Testis (tissue), 2 donors: ENCODE measurements around the gene NUMB.

ENCODE experiments used
- POLR2A ChIP-seq: fragments of 450-650 bp; IDR thresholded peaks from one replicate; pipeline ENCODE4 v1.6.1; 2017; ENCODE audit warnings: antibody characterized with exemption, mild to moderate bottlenecking, moderate library complexity
- TF ChIP-seq, protein P1 (sequence below), 3 experiments: fragments of 450-650 bp in 2 of 3; fragments of 200-600 bp in 1 of 3; sonication (generic) in 1 of 3; IDR thresholded peaks; one replicate each; pipeline ENCODE4 v1.5.1; 2016 to 2019; ENCODE audit warnings: antibody characterized with exemption in 3 of 3, mild to moderate bottlenecking in 2 of 3, moderate library complexity in 1 of 3

- TF ChIP-seq POLR2A: no peak
- TF ChIP-seq, protein P1, sequence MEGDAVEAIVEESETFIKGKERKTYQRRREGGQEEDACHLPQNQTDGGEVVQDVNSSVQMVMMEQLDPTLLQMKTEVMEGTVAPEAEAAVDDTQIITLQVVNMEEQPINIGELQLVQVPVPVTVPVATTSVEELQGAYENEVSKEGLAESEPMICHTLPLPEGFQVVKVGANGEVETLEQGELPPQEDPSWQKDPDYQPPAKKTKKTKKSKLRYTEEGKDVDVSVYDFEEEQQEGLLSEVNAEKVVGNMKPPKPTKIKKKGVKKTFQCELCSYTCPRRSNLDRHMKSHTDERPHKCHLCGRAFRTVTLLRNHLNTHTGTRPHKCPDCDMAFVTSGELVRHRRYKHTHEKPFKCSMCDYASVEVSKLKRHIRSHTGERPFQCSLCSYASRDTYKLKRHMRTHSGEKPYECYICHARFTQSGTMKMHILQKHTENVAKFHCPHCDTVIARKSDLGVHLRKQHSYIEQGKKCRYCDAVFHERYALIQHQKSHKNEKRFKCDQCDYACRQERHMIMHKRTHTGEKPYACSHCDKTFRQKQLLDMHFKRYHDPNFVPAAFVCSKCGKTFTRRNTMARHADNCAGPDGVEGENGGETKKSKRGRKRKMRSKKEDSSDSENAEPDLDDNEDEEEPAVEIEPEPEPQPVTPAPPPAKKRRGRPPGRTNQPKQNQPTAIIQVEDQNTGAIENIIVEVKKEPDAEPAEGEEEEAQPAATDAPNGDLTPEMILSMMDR (IDR thresholded peaks at IDR 0.05): no peak
These were observed 181.0 kb downstream of the NUMB start for GRCh38 chr14:73277376-73277775.
